GM12865 (cell line): ENCODE results near the gene FAM124A.
A peak's percentile ranks its signal among the peaks of the same experiment; 100 is the strongest.

Experiments
- DNase-seq: peaks from one replicate; pipeline ENCODE4 v3.0.0; 2010; ENCODE audit warnings: low read depth
- H3K4me3 ChIP-seq: 2 replicates; pipeline ENCODE4 v1.5.1; 2011; ENCODE audit warnings: mild to moderate bottlenecking, low read depth, low read length, control low read depth
- TF ChIP-seq, protein P1 (sequence below): IDR thresholded peaks from 2 replicates; pipeline ENCODE4 v1.5.1; 2011; ENCODE audit warnings: low read length, control low read depth, low read depth, inconsistent platforms; ENCODE audit not compliant: insufficient read depth; ENCODE audit errors: missing control alignments

Gene FAM124A

DNA sequence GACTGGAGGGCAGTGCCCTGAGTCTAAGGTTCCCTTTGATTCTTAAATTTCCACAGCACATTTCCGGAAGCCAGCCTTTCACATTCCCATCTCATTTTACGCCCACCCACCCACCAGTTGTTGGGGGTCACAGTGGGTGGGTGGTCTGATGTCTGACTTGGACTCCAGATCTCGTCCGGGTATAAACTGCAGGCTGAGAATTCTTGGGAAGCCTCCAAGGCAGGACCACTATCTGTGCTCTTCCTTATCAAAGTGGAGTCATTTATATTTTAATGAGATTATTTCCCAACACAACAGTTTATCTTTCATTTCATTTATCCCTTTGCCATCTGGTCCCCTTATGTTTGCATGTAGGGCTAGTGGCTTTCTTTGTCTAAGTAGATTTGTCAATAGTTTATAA, 3.6 kb upstream of the FAM124A start:
- H3K4me3 ChIP-seq, result no peak overlapping the region
- TF ChIP-seq, protein P1, sequence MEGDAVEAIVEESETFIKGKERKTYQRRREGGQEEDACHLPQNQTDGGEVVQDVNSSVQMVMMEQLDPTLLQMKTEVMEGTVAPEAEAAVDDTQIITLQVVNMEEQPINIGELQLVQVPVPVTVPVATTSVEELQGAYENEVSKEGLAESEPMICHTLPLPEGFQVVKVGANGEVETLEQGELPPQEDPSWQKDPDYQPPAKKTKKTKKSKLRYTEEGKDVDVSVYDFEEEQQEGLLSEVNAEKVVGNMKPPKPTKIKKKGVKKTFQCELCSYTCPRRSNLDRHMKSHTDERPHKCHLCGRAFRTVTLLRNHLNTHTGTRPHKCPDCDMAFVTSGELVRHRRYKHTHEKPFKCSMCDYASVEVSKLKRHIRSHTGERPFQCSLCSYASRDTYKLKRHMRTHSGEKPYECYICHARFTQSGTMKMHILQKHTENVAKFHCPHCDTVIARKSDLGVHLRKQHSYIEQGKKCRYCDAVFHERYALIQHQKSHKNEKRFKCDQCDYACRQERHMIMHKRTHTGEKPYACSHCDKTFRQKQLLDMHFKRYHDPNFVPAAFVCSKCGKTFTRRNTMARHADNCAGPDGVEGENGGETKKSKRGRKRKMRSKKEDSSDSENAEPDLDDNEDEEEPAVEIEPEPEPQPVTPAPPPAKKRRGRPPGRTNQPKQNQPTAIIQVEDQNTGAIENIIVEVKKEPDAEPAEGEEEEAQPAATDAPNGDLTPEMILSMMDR, result no peak
- no peak for DNase-seq

DNA sequence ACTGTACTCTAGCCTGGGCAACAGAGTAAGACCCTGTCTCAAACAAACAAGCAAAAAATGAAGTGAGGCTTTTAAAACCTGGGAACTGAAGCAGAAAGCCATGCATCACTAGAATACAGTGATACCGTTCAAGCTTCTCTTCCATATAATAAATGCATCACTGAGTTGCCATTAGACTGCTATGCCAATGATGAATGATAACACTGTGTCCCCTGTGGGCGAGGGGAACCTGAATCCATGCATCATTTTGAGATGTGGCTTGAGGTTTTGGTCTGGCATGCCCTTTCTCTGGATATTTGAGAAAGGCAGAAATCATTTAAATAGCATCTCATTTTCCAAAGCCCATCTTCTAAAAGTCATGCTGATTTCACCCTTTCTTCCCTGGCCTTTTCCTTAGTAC, 1.5 kb upstream of the FAM124A start:
- no peak for DNase-seq
- TF ChIP-seq, protein P1, result no peak

DNA sequence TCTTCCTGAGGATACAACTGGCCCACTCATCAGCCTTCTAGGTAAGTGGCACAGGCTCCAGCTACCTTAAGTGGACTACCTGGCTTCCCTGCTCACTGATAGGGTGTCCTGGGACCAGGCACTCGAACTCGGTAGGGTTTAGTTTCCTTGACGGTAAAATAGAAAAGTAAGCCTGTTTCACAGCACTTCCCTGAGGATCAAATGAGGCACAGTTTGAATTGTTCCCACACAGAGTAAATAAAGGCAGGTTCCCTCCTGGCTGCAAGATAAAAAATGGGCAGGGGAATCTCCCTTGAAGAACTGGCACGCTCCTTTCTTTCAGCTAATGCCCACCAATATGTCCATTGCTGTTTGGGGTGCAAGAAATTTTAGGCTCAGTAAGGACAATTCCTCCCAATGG, 1.1 kb upstream of the FAM124A start:
- TF ChIP-seq, protein P1, result no peak
- no peak for DNase-seq

More for the DNA sequence above, 1.5 kb upstream of the FAM124A start:
- no peak overlapping the region for H3K4me3 ChIP-seq

DNA sequence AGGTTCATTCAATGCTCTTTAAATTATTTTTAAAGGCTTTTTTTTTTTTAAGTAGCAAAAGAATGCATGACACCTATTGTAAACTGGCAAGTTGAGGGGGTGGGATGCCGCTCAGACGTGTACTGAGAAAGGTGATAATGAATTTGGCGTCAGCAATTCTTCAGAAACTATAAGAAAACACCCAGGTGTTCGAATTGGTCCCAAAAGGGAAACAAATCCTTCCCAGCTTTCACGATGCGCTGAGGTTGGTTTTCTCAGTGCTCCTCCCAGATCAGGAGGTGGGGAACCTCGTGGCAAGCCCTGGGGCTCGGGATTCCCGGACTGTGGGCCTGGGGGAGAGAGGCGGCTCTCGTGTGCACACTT, 543 bp upstream of the FAM124A start:
- peak overlapping the region; percentile 52 for H3K4me3 ChIP-seq
- no peak for DNase-seq
- TF ChIP-seq, protein P1, result no peak

More for the DNA sequence above, 1.1 kb upstream of the FAM124A start:
- H3K4me3 ChIP-seq, result no peak overlapping the region

DNA sequence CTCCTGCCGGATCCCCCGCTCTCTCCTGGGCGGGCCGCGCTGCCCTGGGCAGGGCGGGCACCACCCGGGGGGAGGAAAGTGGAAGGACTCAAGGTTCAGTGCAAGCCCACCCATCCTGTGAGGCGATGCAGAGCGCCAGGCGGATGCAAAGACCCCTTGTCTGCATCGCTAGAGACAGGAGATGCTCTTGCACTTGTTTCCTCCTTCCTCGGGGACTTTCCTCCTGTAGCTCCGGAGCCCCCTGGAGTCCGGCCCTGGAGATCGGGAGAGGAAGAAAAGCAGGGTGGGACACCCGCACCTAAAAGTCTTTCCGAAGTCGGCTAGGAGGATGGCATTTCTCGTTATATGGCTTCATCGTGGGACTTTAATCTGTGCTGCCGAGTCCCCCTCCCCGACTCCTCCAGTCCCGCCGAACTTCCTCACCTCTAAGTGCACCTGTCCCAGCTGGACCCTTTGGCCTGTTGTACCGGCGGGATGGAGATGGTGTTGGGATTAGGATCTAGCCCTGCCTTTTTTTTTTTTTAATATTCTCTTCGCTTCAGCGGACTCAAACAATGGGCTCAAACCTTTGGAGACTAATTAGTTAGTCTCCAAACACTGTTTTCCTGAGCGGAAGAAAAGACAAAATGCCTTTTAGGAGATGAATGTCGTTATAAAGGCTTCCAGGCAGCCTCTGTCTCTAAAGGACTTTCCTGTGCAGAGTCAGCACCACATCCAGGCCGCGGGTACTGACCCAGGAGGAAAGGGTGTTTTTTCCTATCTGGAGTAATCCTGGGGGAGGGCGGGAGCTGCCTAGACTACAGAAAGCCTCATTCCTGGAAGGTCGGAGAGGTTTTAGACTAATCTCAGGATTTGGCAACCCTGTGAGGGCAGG, 725 bp downstream of the FAM124A start:
- DNase-seq, result no peak
- TF ChIP-seq, protein P1, result no peak
- peak overlapping the region; percentile 20; the same call in 1 of the 2 replicates for H3K4me3 ChIP-seq

DNA sequence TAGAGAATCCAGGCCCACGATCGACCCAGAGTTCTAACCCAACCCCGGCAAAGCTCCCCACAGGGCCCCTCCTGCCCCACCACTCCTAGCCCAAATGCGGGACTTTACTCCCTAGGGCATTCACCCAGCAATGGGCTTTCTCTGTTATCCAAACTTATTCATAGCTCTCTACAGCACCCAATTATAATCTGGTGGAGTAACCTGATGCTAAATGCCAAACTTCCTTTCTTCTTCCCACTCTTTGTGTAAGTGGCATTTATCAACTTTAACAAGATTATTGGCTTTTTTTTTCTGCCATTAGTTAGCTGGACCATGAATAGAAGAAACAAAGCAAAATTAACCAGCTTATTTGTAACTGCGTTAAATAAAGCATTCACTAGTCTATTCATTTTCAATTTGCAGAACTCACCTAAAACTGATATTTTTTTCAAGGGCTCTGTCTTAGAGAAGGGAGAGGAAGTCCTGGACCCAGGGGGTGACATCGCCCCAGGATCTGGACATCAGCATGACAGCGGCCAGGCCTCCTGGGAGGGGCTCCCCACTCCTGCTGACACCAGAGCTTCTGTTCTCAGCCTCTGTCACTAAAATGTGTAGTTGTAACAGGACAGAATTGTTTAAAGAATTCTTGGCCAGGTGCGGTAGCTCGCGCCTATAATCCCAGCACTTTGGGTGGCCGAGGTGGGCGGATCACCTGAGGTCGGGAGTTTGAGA, 1.5 kb downstream of the FAM124A start:
- no peak for DNase-seq
- TF ChIP-seq, protein P1, result no peak
- no peak overlapping the region for H3K4me3 ChIP-seq

DNA sequence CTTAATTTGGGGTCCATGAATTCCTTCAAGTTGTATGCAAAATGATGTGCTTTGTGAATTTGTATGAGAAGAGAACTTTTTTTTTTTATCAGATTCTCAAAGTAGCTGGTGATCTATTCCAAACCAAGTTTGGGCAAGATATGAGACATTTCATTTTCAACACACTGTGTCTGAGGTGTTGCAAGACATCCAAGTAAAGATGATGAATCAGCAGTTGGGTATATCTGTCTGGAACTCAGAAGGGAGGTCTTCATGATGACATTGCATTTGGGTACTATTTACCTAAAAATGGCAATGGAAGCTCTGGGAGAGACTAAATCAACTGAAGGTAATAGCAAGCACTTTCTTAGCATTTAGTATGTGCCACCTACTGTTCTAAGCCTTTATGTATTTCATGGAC, 2.8 kb downstream of the FAM124A start:
- no peak overlapping the region for H3K4me3 ChIP-seq
- DNase-seq, result no peak

More for the DNA sequence above, 2.8 kb downstream of the FAM124A start:
- TF ChIP-seq, protein P1, result no peak
